Neural progenitor cell (in vitro differentiated cells): ENCODE results near the gene CTNNA3. TPM values are rescaled to one million over a fixed set of nuclear protein-coding genes. Genes with fewer than 3 reads are reported as not detected.

Source experiments
- DNase-seq: peaks from one replicate; pipeline ENCODE4 v3.0.0-alpha.2; 2016; ENCODE audit warnings: low spot score
- H2AFZ ChIP-seq: fragments of 200-600 bp; sonication (generic); replicated peaks from 2 replicates; pipeline ENCODE4 v1.6.1; 2016; ENCODE audit warnings: antibody characterized with exemption
- H3F3A ChIP-seq: fragments of 200-600 bp; sonication (generic); 2 replicates; pipeline ENCODE4 v1.6.1; 2016; ENCODE audit warnings: antibody characterized with exemption, low read depth
- H3K27ac ChIP-seq: fragments of 200-600 bp; sonication (generic); 2 replicates; pipeline ENCODE4 v1.5.1; 2016; ENCODE audit warnings: mild to moderate bottlenecking
- H3K27me3 ChIP-seq: fragments of 200-600 bp; sonication (generic); 2 replicates; pipeline ENCODE4 v1.6.1; 2016; ENCODE audit warnings: mild to moderate bottlenecking, moderate library complexity
- H3K36me3 ChIP-seq: fragments of 200-600 bp; sonication (generic); 2 replicates; pipeline ENCODE4 v1.5.1; 2016
- H3K4me1 ChIP-seq: fragments of 200-600 bp; sonication (generic); 2 replicates; pipeline ENCODE4 v1.6.1; 2016; ENCODE audit warnings: mixed run types
- H3K4me2 ChIP-seq: fragments of 200-600 bp; sonication (generic); 2 replicates; pipeline ENCODE4 v1.6.1; 2016
- H3K4me3 ChIP-seq: fragments of 200-600 bp; sonication (generic); 2 replicates; pipeline ENCODE4 v1.5.1; 2016
- H3K79me2 ChIP-seq: fragments of 200-600 bp; sonication (generic); 2 replicates; pipeline ENCODE4 v1.6.1; 2016; ENCODE audit warnings: low read depth
- H3K9ac ChIP-seq: fragments of 200-600 bp; sonication (generic); 2 replicates; pipeline ENCODE4 v1.6.1; 2016
- H3K9me3 ChIP-seq: fragments of 200-600 bp; sonication (generic); 2 replicates; pipeline ENCODE4 v1.5.1; 2016; ENCODE audit warnings: low read depth
- H4K20me1 ChIP-seq: fragments of 200-600 bp; sonication (generic); 2 replicates; pipeline ENCODE4 v1.6.1; 2016; ENCODE audit warnings: low read depth
- H3K27ac Mint-ChIP-seq: 3 replicates; pipeline ENCODE4 v1.8.0; 2021; ENCODE audit warnings: mixed read lengths
- H3K27me3 Mint-ChIP-seq: 2 replicates; pipeline ENCODE4 v1.8.0; 2022; ENCODE audit warnings: low read depth, mild to moderate bottlenecking, inconsistent platforms, moderate library complexity, mixed read lengths; ENCODE audit not compliant: insufficient read depth
- H3K36me3 Mint-ChIP-seq: 3 replicates; pipeline ENCODE4 v1.8.0; 2021; ENCODE audit warnings: mixed read lengths
- H3K4me1 Mint-ChIP-seq: 3 replicates; pipeline ENCODE4 v1.8.0; 2021; ENCODE audit warnings: mixed read lengths
- H3K4me3 Mint-ChIP-seq: 3 replicates; pipeline ENCODE4 v1.8.0; 2021; ENCODE audit warnings: mild to moderate bottlenecking, moderate library complexity, mixed read lengths
- H3K9me3 Mint-ChIP-seq: 3 replicates; pipeline ENCODE4 v1.8.0; 2020; ENCODE audit warnings: mixed read lengths
- CTCF ChIP-seq: fragments of 200-600 bp; sonication (generic); IDR thresholded peaks from 2 replicates; pipeline ENCODE4 v1.5.1; 2017; ENCODE audit warnings: antibody characterized with exemption, mild to moderate bottlenecking
- EZH2 ChIP-seq: fragments of 200-600 bp; sonication (generic); IDR thresholded peaks from 2 replicates; pipeline ENCODE4 v1.6.1; 2017; ENCODE audit warnings: antibody characterized with exemption, mild to moderate bottlenecking, moderate library complexity
- EZH2phosphoT487 ChIP-seq: fragments of 200-600 bp; sonication (generic); IDR thresholded peaks from 2 replicates; pipeline ENCODE4 v1.6.1; 2017; ENCODE audit warnings: antibody characterized with exemption
- total RNA-seq: library from RNA; depleted of rRNA; stranded (reverse); fragments of >200 nt; gene quantifications from 2 replicates; pipeline ENCODE4 v1.2.3, GENCODE V29; 2015; ENCODE audit warnings: low replicate concordance

The CTNNA3 gene
- total RNA-seq, 1 donor from 2014 or later, result 12.9 TPM

- Mint-ChIP-seq H3K4me3 (no peak overlapping the region), H3K9me3 (peaks cover 2% of the 10 kb centered on the region), H3K4me1 (peaks cover 9% of the 10 kb centered on the region), H3K27me3 (no peaks in the 10 kb centered on the region), H3K27ac (peak overlapping the region; percentile 58), H3K36me3 (no peaks in the 10 kb centered on the region)
- Histone ChIP-seq H3K9me3 (peaks cover 2% of the 10 kb centered on the region), H3K4me2 (no peak overlapping the region), H3K79me2 (no peaks in the 10 kb centered on the region), H3K4me1 (no peaks in the 10 kb centered on the region), H3K27ac (no peak overlapping the region), H3K36me3 (peaks cover 1% of the 10 kb centered on the region), H3K4me3 (no peak overlapping the region), H3K27me3 (no peaks in the 10 kb centered on the region), H4K20me1 (no peaks in the 10 kb centered on the region), H3K9ac (no peak overlapping the region), H2AFZ (no peak overlapping the region), H3F3A (no peaks in the 10 kb centered on the region)
- no peak for TF ChIP-seq EZH2phosphoT487
- TF ChIP-seq CTCF, result no peak
- no peak for TF ChIP-seq EZH2
- DNase-seq, result no peak
Observed at GRCh38 chr10:66892871-66893270, 803.1 kb downstream of the CTNNA3 start.

GRCh38 chr10:66888237-66888636 lies 807.8 kb downstream of the CTNNA3 start:
- Mint-ChIP-seq H3K4me1 (peaks cover 4% of the 10 kb centered on the region), H3K36me3 (no peaks in the 10 kb centered on the region), H3K27me3 (peaks cover 2% of the 10 kb centered on the region), H3K27ac (no peak overlapping the region), H3K4me3 (no peak overlapping the region), H3K9me3 (no peaks in the 10 kb centered on the region)
- H4K20me1 ChIP-seq, result no peaks in the 10 kb centered on the region
- no peak overlapping the region for H3K9ac ChIP-seq
- H3K9me3 ChIP-seq, result no peaks in the 10 kb centered on the region
- H2AFZ ChIP-seq, result no peak overlapping the region
- TF ChIP-seq EZH2phosphoT487 (no peak), CTCF (no peak), EZH2 (no peak)
- no peaks in the 10 kb centered on the region for H3K79me2 ChIP-seq
- no peaks in the 10 kb centered on the region for H3F3A ChIP-seq
- no peak for DNase-seq
- H3K36me3 ChIP-seq, result no peaks in the 10 kb centered on the region
- no peak overlapping the region for H3K4me2 ChIP-seq
- H3K27me3 ChIP-seq, result no peaks in the 10 kb centered on the region
- H3K4me1 ChIP-seq, result no peaks in the 10 kb centered on the region
- H3K27ac ChIP-seq, result no peak overlapping the region
- H3K4me3 ChIP-seq, result no peak overlapping the region

- Mint-ChIP-seq H3K27ac (no peak overlapping the region), H3K27me3 (peaks cover 2% of the 10 kb centered on the region), H3K36me3 (no peaks in the 10 kb centered on the region), H3K4me1 (no peaks in the 10 kb centered on the region), H3K9me3 (no peaks in the 10 kb centered on the region), H3K4me3 (no peak overlapping the region)
- H3K4me2 ChIP-seq, result no peak overlapping the region
- H3K4me3 ChIP-seq, result no peak overlapping the region
- no peaks in the 10 kb centered on the region for H3F3A ChIP-seq
- H3K9me3 ChIP-seq, result no peaks in the 10 kb centered on the region
- no peak for DNase-seq
- no peaks in the 10 kb centered on the region for H3K36me3 ChIP-seq
- H3K27me3 ChIP-seq, result no peaks in the 10 kb centered on the region
- H4K20me1 ChIP-seq, result no peaks in the 10 kb centered on the region
- H3K4me1 ChIP-seq, result no peaks in the 10 kb centered on the region
- H2AFZ ChIP-seq, result no peak overlapping the region
- no peak overlapping the region for H3K27ac ChIP-seq
- no peaks in the 10 kb centered on the region for H3K79me2 ChIP-seq
- no peak overlapping the region for H3K9ac ChIP-seq
- no peak for TF ChIP-seq CTCF
- no peak for TF ChIP-seq EZH2phosphoT487
- no peak for TF ChIP-seq EZH2
Observed at GRCh38 chr10:66886848-66887247, 809.1 kb downstream of the CTNNA3 start.

GRCh38 chr10:66882271-66882670 lies 813.7 kb downstream of the CTNNA3 start:
- TF ChIP-seq EZH2 (no peak), EZH2phosphoT487 (no peak), CTCF (no peak)
- Histone ChIP-seq H3K4me2 (no peak overlapping the region), H3K4me3 (no peak overlapping the region), H3K27ac (no peak overlapping the region), H3K4me1 (no peaks in the 10 kb centered on the region), H3K9me3 (no peaks in the 10 kb centered on the region), H2AFZ (no peak overlapping the region), H4K20me1 (no peaks in the 10 kb centered on the region), H3K27me3 (no peaks in the 10 kb centered on the region), H3F3A (no peaks in the 10 kb centered on the region), H3K79me2 (no peaks in the 10 kb centered on the region), H3K36me3 (no peaks in the 10 kb centered on the region), H3K9ac (no peak overlapping the region)
- no peak for DNase-seq
- no peaks in the 10 kb centered on the region for H3K9me3 Mint-ChIP-seq
- no peaks in the 10 kb centered on the region for H3K36me3 Mint-ChIP-seq
- no peaks in the 10 kb centered on the region for H3K4me1 Mint-ChIP-seq
- peaks cover 2% of the 10 kb centered on the region for H3K27me3 Mint-ChIP-seq
- no peak overlapping the region for H3K4me3 Mint-ChIP-seq
- no peak overlapping the region for H3K27ac Mint-ChIP-seq
